HEK293T (cell line): Measurements from ENCODE around the gene MAP3K5.
"Not testable (repeated sequence)": the region's sequence is repeated elsewhere in the genome, so short reads cannot be mapped to it uniquely, and the experiment has no call there.

ENCODE experiments used
- CTCF ChIA-PET: fragments of 350-600 bp; formaldehyde crosslinking; extraction: SDS; loops from one replicate; lab custom pipeline; 2021; ENCODE audit warnings: antibody characterized with exemption, inconsistent platforms; lab: Yijun Ruan, JAX
- POLR2A ChIA-PET: fragments of 350-600 bp; formaldehyde crosslinking; extraction: SDS; loops from one replicate; lab custom pipeline; 2020; ENCODE audit warnings: antibody characterized with exemption, inconsistent platforms; lab: Yijun Ruan, JAX
- DNase-seq: peaks from one replicate; pipeline ENCODE4 v3.0.0; 2012; ENCODE audit warnings: mixed read lengths; ENCODE audit errors: extremely low spot score
- ARNT ChIP-seq: fragments of 450-650 bp; IDR thresholded peaks from 2 replicates; pipeline ENCODE4 v1.6.1; 2017; ENCODE audit warnings: mild to moderate bottlenecking
- BHLHE40 ChIP-seq: fragments of 450-650 bp; IDR thresholded peaks from 2 replicates; pipeline ENCODE4 v1.6.1; 2016; ENCODE audit warnings: mild to moderate bottlenecking, moderate library complexity, borderline replicate concordance
- CTBP1 ChIP-seq: fragments of 450-650 bp; IDR thresholded peaks from 2 replicates; pipeline ENCODE4 v1.6.1; 2016; ENCODE audit warnings: borderline replicate concordance
- ELF4 ChIP-seq: fragments of 450-650 bp; IDR thresholded peaks from 2 replicates; pipeline ENCODE4 v1.6.1; 2017; ENCODE audit warnings: antibody characterized with exemption
- FOXA1 ChIP-seq: fragments of 450-650 bp; IDR thresholded peaks from 2 replicates; pipeline ENCODE4 v1.6.1; 2016; ENCODE audit warnings: mild to moderate bottlenecking
- FOXK2 ChIP-seq: fragments of 450-650 bp; IDR thresholded peaks from 2 replicates; pipeline ENCODE4 v1.6.1; 2016; ENCODE audit warnings: mild to moderate bottlenecking
- FOXM1 ChIP-seq: fragments of 450-650 bp; IDR thresholded peaks from 2 replicates; pipeline ENCODE4 v1.6.1; 2017; ENCODE audit warnings: mild to moderate bottlenecking, borderline replicate concordance
- HDGF ChIP-seq: fragments of 450-650 bp; IDR thresholded peaks from 2 replicates; pipeline ENCODE4 v1.6.1; 2017; ENCODE audit warnings: antibody characterized with exemption, borderline replicate concordance
- L3MBTL2 ChIP-seq: fragments of 450-650 bp; conservative IDR thresholded peaks from 2 replicates; pipeline ENCODE4 v1.6.1; 2016; ENCODE audit warnings: mild to moderate bottlenecking
- LEF1 ChIP-seq: fragments of 450-650 bp; IDR thresholded peaks from 2 replicates; pipeline ENCODE4 v1.6.1; 2017; ENCODE audit warnings: mild to moderate bottlenecking, borderline replicate concordance
- NFRKB ChIP-seq: fragments of 450-650 bp; IDR thresholded peaks from 2 replicates; pipeline ENCODE4 v1.6.1; 2016; ENCODE audit warnings: mild to moderate bottlenecking, moderate library complexity
- PKNOX1 ChIP-seq: fragments of 450-650 bp; IDR thresholded peaks from 2 replicates; pipeline ENCODE4 v1.6.1; 2016
- SP1 ChIP-seq: fragments of 450-650 bp; IDR thresholded peaks from 2 replicates; pipeline ENCODE4 v1.6.1; 2017
- SUZ12 ChIP-seq: fragments of 450-650 bp; IDR thresholded peaks from 2 replicates; pipeline ENCODE4 v1.6.1; 2016; ENCODE audit warnings: mild to moderate bottlenecking
- TARDBP ChIP-seq: fragments of 450-650 bp; IDR thresholded peaks from 2 replicates; pipeline ENCODE4 v1.6.1; 2016
- ZNF384 ChIP-seq: fragments of 450-650 bp; IDR thresholded peaks from 2 replicates; pipeline ENCODE4 v1.6.1; 2016

MAP3K5 gene

GRCh38 chr6:136594671-136595070, 197.6 kb downstream of the MAP3K5 start:
- CTCF ChIA-PET = no interaction called here
- no peak for DNase-seq
- POLR2A ChIA-PET = no interaction called here
- no peak for TF ChIP-seq TARDBP
- no peak for TF ChIP-seq ELF4

GRCh38 chr6:136593748-136594490, 198.4 kb downstream of the MAP3K5 start:
- no peak for DNase-seq
- ChIA-PET CTCF (no interaction called here), POLR2A (no interaction called here)

GRCh38 chr6:136592930-136593673, 199.2 kb downstream of the MAP3K5 start:
- no peak for DNase-seq
- CTCF ChIA-PET = interaction anchor here (0.5 kb wide), 1 partner anchor 234 kb away, joined by 3 read pairs; no protein-coding TSS in a partner anchor

More at GRCh38 chr6:136593748-136594490, 198.4 kb downstream of the MAP3K5 start:
- TF ChIP-seq HDGF = no peak
- no peak for TF ChIP-seq PKNOX1
- no peak for TF ChIP-seq SP1
- no peak for TF ChIP-seq SUZ12
- TF ChIP-seq CTBP1 = no peak
- TF ChIP-seq TARDBP = no peak
- TF ChIP-seq ELF4 = no peak
- TF ChIP-seq NFRKB = no peak
- TF ChIP-seq BHLHE40 = no peak
- no peak for TF ChIP-seq L3MBTL2

GRCh38 chr6:136591617-136592016, 200.7 kb downstream of the MAP3K5 start:
- TF ChIP-seq HDGF (no peak), PKNOX1 (no peak), SUZ12 (no peak)
- ChIA-PET CTCF (no interaction called here), POLR2A (interaction anchor here (0.6 kb wide), 2 partner anchors 27 to 1270 kb away, joined by 3 read pairs; no protein-coding TSS in a partner anchor)
- no peak for DNase-seq

More at GRCh38 chr6:136592930-136593673, 199.2 kb downstream of the MAP3K5 start:
- TF ChIP-seq ELF4 (no peak), SUZ12 (no peak), BHLHE40 (no peak), CTBP1 (no peak), HDGF (no peak), ZNF384 (no peak), NFRKB (no peak), L3MBTL2 (no peak), PKNOX1 (no peak), TARDBP (no peak), LEF1 (no peak)
- POLR2A ChIA-PET = no interaction called here

- CTCF ChIA-PET, DNase-seq, POLR2A ChIA-PET: not testable (repeated sequence)
Measured at GRCh38 chr6:136590846-136591245, 201.4 kb downstream of the MAP3K5 start.

GRCh38 chr6:136587527-136587926, 204.8 kb downstream of the MAP3K5 start:
- DNase-seq = no peak
- TF ChIP-seq FOXA1 (no peak), FOXK2 (no peak), ELF4 (no peak)
- CTCF ChIA-PET = no interaction called here
- POLR2A ChIA-PET = no interaction called here

GRCh38 chr6:136586295-136586694, 206.0 kb downstream of the MAP3K5 start:
- POLR2A ChIA-PET = no interaction called here
- CTCF ChIA-PET = no interaction called here
- TF ChIP-seq FOXK2 = no peak
- TF ChIP-seq HDGF = no peak
- TF ChIP-seq FOXA1 = no peak
- TF ChIP-seq SUZ12 = no peak
- TF ChIP-seq ZNF384 = no peak
- TF ChIP-seq ARNT = no peak
- TF ChIP-seq SP1 = no peak
- no peak for TF ChIP-seq ELF4
- TF ChIP-seq NFRKB = no peak
- no peak for TF ChIP-seq PKNOX1
- TF ChIP-seq BHLHE40 = no peak
- no peak for TF ChIP-seq L3MBTL2
- TF ChIP-seq TARDBP = no peak
- no peak for TF ChIP-seq LEF1
- TF ChIP-seq FOXM1 = no peak
- TF ChIP-seq CTBP1 = no peak
- no peak for DNase-seq

GRCh38 chr6:136585523-136585922, 206.8 kb downstream of the MAP3K5 start:
- DNase-seq, CTCF ChIA-PET, POLR2A ChIA-PET: not testable (repeated sequence)

GRCh38 chr6:136584290-136584689, 208.0 kb downstream of the MAP3K5 start:
- CTCF ChIA-PET, POLR2A ChIA-PET: not testable (repeated sequence)

More at GRCh38 chr6:136584290-136584689, 208.0 kb downstream of the MAP3K5 start:
- DNase-seq = not testable (repeated sequence)
